Thyroid gland (tissue), 4 donors: ENCODE measurements around the gene ZNF580. TPM values are rescaled to one million over a fixed set of nuclear protein-coding genes. Genes with fewer than 3 reads are reported as not detected.

Experiments
- DNase-seq, 2 donors: peaks; one replicate each; pipeline ENCODE4 v3.0.0-alpha.2; 2019
- H3K27ac ChIP-seq, 3 donors: fragments of 200-600 bp; sonication (generic); 1 replicate in 2 of 3; 2 replicates in 1 of 3; pipeline ENCODE4 v1.5.1; 2016 to 2019; ENCODE audit warnings: mild to moderate bottlenecking in 1 of 3, moderate library complexity in 1 of 3
- H3K27me3 ChIP-seq: fragments of 200-600 bp; sonication (generic); one replicate; pipeline ENCODE4 v1.5.1; 2019
- H3K36me3 ChIP-seq, 2 donors: fragments of 200-600 bp; sonication (generic); one replicate each; pipeline ENCODE4 v1.5.1; 2016 to 2019
- H3K4me1 ChIP-seq, 2 donors: fragments of 200-600 bp; sonication (generic); one replicate each; pipeline ENCODE4 v1.5.1; 2017 to 2019
- H3K4me3 ChIP-seq, 3 donors: fragments of 200-600 bp; sonication (generic); replicated peaks in 1 of 3; 1 replicate in 2 of 3; 2 replicates in 1 of 3; pipeline ENCODE4 v1.5.1; 2016; ENCODE audit warnings: mild to moderate bottlenecking in 1 of 3
- H3K9me3 ChIP-seq: fragments of 200-600 bp; sonication (generic); one replicate; pipeline ENCODE4 v1.5.1; 2017
- POLR2A ChIP-seq, 2 donors: fragments of 450-650 bp; IDR thresholded peaks; one replicate each; pipeline ENCODE4 v1.6.1; 2017; ENCODE audit warnings: antibody characterized with exemption in 2 of 2, mild to moderate bottlenecking in 2 of 2, moderate library complexity in 1 of 2
- WGBS, 2 donors: methylation state at CpG; one replicate each; pipeline ENCODE4 v1.1.5; 2017; 5-methylcytosine and 5-hydroxymethylcytosine counted together
- intact Hi-C: fragments of 100-400 bp; cut with DNase I; formaldehyde crosslinking; loops from one replicate; pipeline ENCODE4 v1.15.1; 2023
- total RNA-seq, 4 donors: library from RNA; depleted of rRNA; stranded (reverse); fragments of >200 nt; gene quantifications; one replicate each; pipeline ENCODE4 v1.2.3, GENCODE V29; 2016
- TF ChIP-seq, protein P1 (sequence below), 6 experiments: fragments of 200-600 bp in 3 of 6; fragments of 450-650 bp in 3 of 6; sonication (generic) in 3 of 6; IDR thresholded peaks; one replicate each; pipeline ENCODE4 v1.5.1; 2016 to 2019; ENCODE audit warnings: antibody characterized with exemption in 6 of 6, mild to moderate bottlenecking in 2 of 6, inconsistent platforms in 1 of 6, moderate library complexity in 1 of 6

The ZNF580 gene
- total RNA-seq, 4 donors from 2014 or later: 29.9 to 61.1 (median 44.8) TPM

DNA sequence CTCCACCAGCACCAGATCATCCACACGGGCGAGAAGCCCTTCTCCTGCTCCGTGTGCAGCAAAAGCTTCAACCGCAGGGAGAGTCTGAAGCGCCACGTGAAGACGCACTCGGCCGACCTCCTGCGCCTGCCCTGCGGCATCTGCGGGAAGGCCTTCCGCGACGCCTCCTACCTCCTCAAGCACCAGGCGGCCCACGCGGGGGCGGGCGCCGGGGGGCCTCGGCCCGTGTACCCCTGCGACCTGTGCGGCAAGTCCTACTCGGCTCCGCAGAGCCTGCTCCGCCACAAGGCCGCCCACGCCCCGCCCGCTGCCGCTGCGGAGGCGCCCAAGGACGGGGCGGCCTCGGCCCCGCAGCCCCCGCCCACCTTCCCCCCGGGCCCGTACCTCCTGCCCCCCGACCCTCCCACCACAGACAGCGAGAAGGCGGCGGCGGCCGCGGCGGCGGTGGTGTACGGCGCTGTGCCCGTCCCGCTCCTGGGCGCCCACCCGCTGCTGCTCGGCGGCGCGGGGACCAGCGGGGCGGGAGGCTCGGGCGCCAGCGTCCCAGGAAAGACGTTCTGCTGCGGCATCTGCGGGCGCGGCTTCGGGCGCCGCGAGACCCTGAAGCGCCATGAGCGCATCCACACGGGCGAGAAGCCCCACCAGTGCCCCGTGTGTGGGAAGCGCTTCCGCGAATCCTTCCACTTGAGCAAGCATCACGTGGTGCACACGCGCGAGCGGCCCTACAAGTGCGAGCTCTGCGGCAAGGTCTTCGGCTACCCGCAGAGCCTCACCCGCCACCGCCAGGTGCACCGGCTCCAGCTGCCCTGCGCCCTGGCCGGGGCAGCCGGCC is 25.9 kb upstream of the ZNF580 start:
- no peak for TF ChIP-seq POLR2A (IDR thresholded peaks at IDR 0.05)
- TF ChIP-seq, protein P1, sequence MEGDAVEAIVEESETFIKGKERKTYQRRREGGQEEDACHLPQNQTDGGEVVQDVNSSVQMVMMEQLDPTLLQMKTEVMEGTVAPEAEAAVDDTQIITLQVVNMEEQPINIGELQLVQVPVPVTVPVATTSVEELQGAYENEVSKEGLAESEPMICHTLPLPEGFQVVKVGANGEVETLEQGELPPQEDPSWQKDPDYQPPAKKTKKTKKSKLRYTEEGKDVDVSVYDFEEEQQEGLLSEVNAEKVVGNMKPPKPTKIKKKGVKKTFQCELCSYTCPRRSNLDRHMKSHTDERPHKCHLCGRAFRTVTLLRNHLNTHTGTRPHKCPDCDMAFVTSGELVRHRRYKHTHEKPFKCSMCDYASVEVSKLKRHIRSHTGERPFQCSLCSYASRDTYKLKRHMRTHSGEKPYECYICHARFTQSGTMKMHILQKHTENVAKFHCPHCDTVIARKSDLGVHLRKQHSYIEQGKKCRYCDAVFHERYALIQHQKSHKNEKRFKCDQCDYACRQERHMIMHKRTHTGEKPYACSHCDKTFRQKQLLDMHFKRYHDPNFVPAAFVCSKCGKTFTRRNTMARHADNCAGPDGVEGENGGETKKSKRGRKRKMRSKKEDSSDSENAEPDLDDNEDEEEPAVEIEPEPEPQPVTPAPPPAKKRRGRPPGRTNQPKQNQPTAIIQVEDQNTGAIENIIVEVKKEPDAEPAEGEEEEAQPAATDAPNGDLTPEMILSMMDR (IDR thresholded peaks at IDR 0.05): no peak
- Histone ChIP-seq H3K4me1 (no peaks in the 10 kb centered on the region), H3K27ac (no peak overlapping the region), H3K9me3 (no peaks in the 10 kb centered on the region), H3K27me3 (no peaks in the 10 kb centered on the region), H3K36me3 (peaks cover 15 to 28% of the 10 kb centered on the region in 2 donors), H3K4me3 (no peak overlapping the region)
- no peak for DNase-seq
- WGBS, 2 donors: 96 to 98% methylated on average over 58 to 71 of the region's 98 CpGs
- intact Hi-C loops: no loop called here

GRCh38 chr19:55615543-55616394 is 25.0 kb upstream of the ZNF580 start:
- Histone ChIP-seq H3K36me3 (peaks cover 15 to 28% of the 10 kb centered on the region in 2 donors), H3K4me3 (no peak overlapping the region), H3K27ac (no peak overlapping the region), H3K9me3 (no peaks in the 10 kb centered on the region), H3K4me1 (no peaks in the 10 kb centered on the region), H3K27me3 (no peaks in the 10 kb centered on the region)
- TF ChIP-seq, protein P1 (IDR thresholded peaks at IDR 0.05): no peak
- no peak for TF ChIP-seq POLR2A (IDR thresholded peaks at IDR 0.05)
- intact Hi-C loops: no loop called here
- 96% methylated on average over 20 to 59 of the region's 88 CpGs for WGBS, 2 donors
- no peak for DNase-seq

DNA sequence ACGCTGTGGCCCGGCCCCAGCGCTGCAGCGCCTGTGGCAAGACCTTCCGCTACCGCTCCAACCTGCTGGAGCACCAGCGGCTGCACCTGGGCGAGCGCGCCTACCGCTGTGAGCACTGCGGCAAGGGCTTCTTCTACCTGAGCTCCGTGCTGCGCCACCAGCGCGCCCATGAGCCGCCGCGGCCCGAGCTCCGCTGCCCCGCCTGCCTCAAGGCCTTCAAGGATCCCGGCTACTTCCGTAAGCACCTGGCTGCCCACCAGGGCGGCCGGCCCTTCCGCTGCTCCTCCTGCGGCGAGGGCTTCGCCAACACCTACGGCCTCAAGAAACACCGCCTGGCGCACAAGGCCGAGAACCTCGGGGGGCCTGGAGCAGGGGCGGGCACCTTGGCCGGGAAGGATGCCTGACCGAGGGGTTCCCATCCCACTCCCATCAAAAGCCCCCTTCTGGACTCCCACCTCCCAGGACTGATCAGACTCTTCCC is 24.4 kb upstream of the ZNF580 start:
- Histone ChIP-seq H3K9me3 (no peaks in the 10 kb centered on the region), H3K4me1 (no peaks in the 10 kb centered on the region), H3K36me3 (peaks cover 15 to 28% of the 10 kb centered on the region in 2 donors), H3K27me3 (no peaks in the 10 kb centered on the region), H3K27ac (no peak overlapping the region), H3K4me3 (no peak overlapping the region)
- TF ChIP-seq, protein P1 (IDR thresholded peaks at IDR 0.05): no peak
- no peak for TF ChIP-seq POLR2A (IDR thresholded peaks at IDR 0.05)
- intact Hi-C loops: no loop called here
- DNase-seq: no peak
- 97 to 98% methylated on average over 19 to 30 of the region's 38 CpGs for WGBS, 2 donors

GRCh38 chr19:55617426-55617825 is 23.4 kb upstream of the ZNF580 start:
- Histone ChIP-seq H3K4me1 (no peaks in the 10 kb centered on the region), H3K27ac (no peak overlapping the region), H3K27me3 (no peaks in the 10 kb centered on the region), H3K4me3 (no peak overlapping the region), H3K36me3 (peaks cover 15 to 28% of the 10 kb centered on the region in 2 donors), H3K9me3 (no peaks in the 10 kb centered on the region)
- DNase-seq: no peak
- TF ChIP-seq, protein P1 (IDR thresholded peaks at IDR 0.05): no peak
- no peak for TF ChIP-seq POLR2A (IDR thresholded peaks at IDR 0.05)
- WGBS, 2 donors: 90 to 97% methylated on average over 8 of the region's 8 CpGs
- intact Hi-C loops: no loop called here
